PC-3 (cell line): ENCODE results near the gene CCDC80. TPM values are rescaled to one million over a fixed set of nuclear protein-coding genes. Genes with fewer than 3 reads are reported as not detected.
A peak's percentile ranks its signal among the peaks of the same experiment; 100 is the strongest.

Source experiments
- ATAC-seq: fragments of 200-7000 bp; cut with Tn5 transposase; 2 replicates; pipeline ENCODE4 v1.9.1; 2020; ENCODE audit warnings: mild to moderate bottlenecking, moderate library complexity
- BruUV-seq: library from RNA; stranded (reverse); fragments of 400-500 nt; replicated peaks from 2 replicates; lab custom pipeline; 2021; lab: Mats Ljungman, UMichigan
- CTCF ChIA-PET: fragments of 300-600 bp; sonication (Branson Sonifier 250); formaldehyde crosslinking; loops from one replicate; lab custom pipeline; 2022; ENCODE audit warnings: antibody characterized with exemption; lab: Charles Lee
- POLR2A ChIA-PET: fragments of 300-600 bp; sonication (Branson Sonifier 250); formaldehyde crosslinking; loops from one replicate; lab custom pipeline; 2022; ENCODE audit warnings: antibody characterized with exemption; ENCODE audit not compliant: unreplicated experiment; lab: Charles Lee
- DNase-seq: peaks from one replicate; pipeline ENCODE4 v3.0.0-alpha.2; 2015
- H2AFZ ChIP-seq: fragments of 300-600 bp; sonication (generic); 2 replicates; pipeline ENCODE4 v1.6.0; 2016; ENCODE audit warnings: antibody characterized with exemption, low read length
- H3F3A ChIP-seq: fragments of 300-600 bp; sonication (generic); one replicate; pipeline ENCODE4 v1.6.0; 2017; ENCODE audit warnings: antibody characterized with exemption, low read length, control low read depth, mild to moderate bottlenecking; ENCODE audit not compliant: unreplicated experiment
- H3K27ac ChIP-seq: fragments of 300-600 bp; sonication (generic); 2 replicates; pipeline ENCODE4 v1.5.1; 2016; ENCODE audit warnings: mild to moderate bottlenecking, low read length
- H3K27me3 ChIP-seq: fragments of 300-600 bp; sonication (generic); 2 replicates; pipeline ENCODE4 v1.6.1; 2016; ENCODE audit warnings: low read length, mixed read lengths
- H3K36me3 ChIP-seq: fragments of 300-600 bp; sonication (generic); 2 replicates; pipeline ENCODE4 v1.6.1; 2016; ENCODE audit warnings: low read depth, mixed run types, low read length, mixed read lengths
- H3K4me1 ChIP-seq: fragments of 300-600 bp; sonication (generic); 2 replicates; pipeline ENCODE4 v1.5.1; 2016; ENCODE audit warnings: low read length; ENCODE audit not compliant: insufficient read depth
- H3K4me2 ChIP-seq: fragments of 300-600 bp; sonication (generic); 2 replicates; pipeline ENCODE4 v1.6.0; 2016; ENCODE audit warnings: low read length
- H3K4me3 ChIP-seq: fragments of 300-600 bp; sonication (generic); 2 replicates; pipeline ENCODE4 v1.5.1; 2016; ENCODE audit warnings: mild to moderate bottlenecking, low read length, mixed read lengths
- H3K79me2 ChIP-seq: fragments of 300-600 bp; sonication (generic); 2 replicates; pipeline ENCODE4 v1.6.1; 2017; ENCODE audit warnings: low read length, mixed read lengths
- H3K9ac ChIP-seq: fragments of 300-600 bp; sonication (generic); 2 replicates; pipeline ENCODE4 v1.6.0; 2016; ENCODE audit warnings: mild to moderate bottlenecking, low read length
- H3K9me2 ChIP-seq: fragments of 300-600 bp; sonication (generic); replicated peaks from 2 replicates; pipeline ENCODE4 v1.6.1; 2016; ENCODE audit warnings: mixed run types, low read length, mixed read lengths
- H3K9me3 ChIP-seq: fragments of 300-600 bp; sonication (generic); 2 replicates; pipeline ENCODE4 v1.6.1; 2016; ENCODE audit warnings: low read length, mixed read lengths
- H4K20me1 ChIP-seq: fragments of 300-600 bp; sonication (generic); 2 replicates; pipeline ENCODE4 v1.6.1; 2016; ENCODE audit warnings: low read length, mixed read lengths
- CTCF ChIP-seq: fragments of 300-600 bp; sonication (generic); conservative IDR thresholded peaks from 2 replicates; pipeline ENCODE4 v1.5.1; 2017; ENCODE audit warnings: antibody characterized with exemption, low read depth, mild to moderate bottlenecking, low read length
- EZH2 ChIP-seq: fragments of 300-600 bp; sonication (generic); IDR thresholded peaks from one replicate; pipeline ENCODE4 v1.6.1; 2017; ENCODE audit warnings: antibody characterized with exemption, mild to moderate bottlenecking, low read length; ENCODE audit not compliant: unreplicated experiment
- EZH2phosphoT487 ChIP-seq: fragments of 300-600 bp; sonication (generic); IDR thresholded peaks from 2 replicates; pipeline ENCODE4 v1.6.1; 2018; ENCODE audit warnings: mild to moderate bottlenecking, antibody characterized with exemption, low read length, borderline replicate concordance
- intact Hi-C: fragments of 100-400 bp; cut with micrococcal nuclease; formaldehyde crosslinking; loops from 2 replicates; pipeline ENCODE4 v1.9.0; 2023
- total RNA-seq: library from RNA; depleted of rRNA; stranded (reverse); fragments of >200 nt; gene quantifications from 2 replicates; pipeline ENCODE4 v1.2.3, GENCODE V29; 2014

The CCDC80 gene
- total RNA-seq, 1 experiment from 2014 or later: 17.0 TPM

- TF ChIP-seq EZH2 (no peak), EZH2phosphoT487 (no peak), CTCF (no peak)
- Histone ChIP-seq H3K9me2 (0 out of 2 replicates have a peak, but pooled peaks cover 3% of the 10 kb centered on the region), H3K4me3 (no peak overlapping the region), H3K4me2 (no peak overlapping the region), H2AFZ (no peak overlapping the region), H4K20me1 (no peaks in the 10 kb centered on the region), H3K9me3 (no peaks in the 10 kb centered on the region), H3F3A (peaks cover 10% of the 10 kb centered on the region), H3K27me3 (no peaks in the 10 kb centered on the region), H3K4me1 (peaks cover 56% of the 10 kb centered on the region), H3K79me2 (no peaks in the 10 kb centered on the region), H3K36me3 (no peaks in the 10 kb centered on the region), H3K27ac (peak overlapping the region; percentile 8; the same call in 1 of the 2 replicates), H3K9ac (no peak overlapping the region)
- ChIA-PET CTCF (no interaction called here), POLR2A (no interaction called here)
- intact Hi-C loops: no loop called here
- ATAC-seq: no peak
- no TSS peak for BruUV-seq
- peak; percentile 42 for DNase-seq
These were observed 15.1 kb upstream of the CCDC80 start for GRCh38 chr3:112656043-112656442.

DNA sequence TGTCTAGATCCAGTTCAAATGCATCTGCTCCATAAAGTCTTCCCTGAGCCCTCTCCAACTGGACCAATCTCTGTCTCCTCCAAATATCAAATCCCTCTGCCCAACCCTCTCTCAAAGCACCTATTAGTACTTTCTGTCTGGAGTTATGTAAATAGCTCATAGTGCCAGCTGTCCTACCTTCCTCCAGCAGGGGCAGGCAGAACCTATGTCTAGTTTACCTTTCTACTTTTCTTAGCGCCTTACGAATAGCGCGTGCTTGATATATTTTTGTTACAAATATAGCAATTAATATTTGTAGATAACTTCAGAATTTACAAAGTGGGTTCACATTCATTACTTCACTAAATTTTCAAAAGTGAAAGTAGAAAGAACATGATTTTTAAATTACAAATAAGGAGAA, 14.0 kb upstream of the CCDC80 start:
- H3K79me2 ChIP-seq: no peaks in the 10 kb centered on the region
- H3K36me3 ChIP-seq: no peaks in the 10 kb centered on the region
- DNase-seq (no peak), ATAC-seq (no peak)
- H3K9me3 ChIP-seq: no peaks in the 10 kb centered on the region
- peaks cover 10% of the 10 kb centered on the region for H3F3A ChIP-seq
- H3K27ac ChIP-seq: 0 out of 2 replicates have a peak overlapping the region, but pooled peaks have one; percentile 56
- H3K4me2 ChIP-seq: peak overlapping the region; percentile 74; the same call in 1 of the 2 replicates
- 0 out of 2 replicates have a peak overlapping the region, but pooled peaks have one; percentile 5 for H2AFZ ChIP-seq
- H3K4me1 ChIP-seq: peaks cover 56% of the 10 kb centered on the region
- intact Hi-C loops: no loop called here
- no peak overlapping the region for H3K9ac ChIP-seq
- 0 out of 2 replicates have a peak, but pooled peaks cover 3% of the 10 kb centered on the region for H3K9me2 ChIP-seq
- POLR2A ChIA-PET: no interaction called here
- BruUV-seq: no TSS peak
- H3K4me3 ChIP-seq: no peak overlapping the region
- no peaks in the 10 kb centered on the region for H3K27me3 ChIP-seq
- CTCF ChIA-PET: interaction anchor here (1.0 to 1.4 kb wide), 2 partner anchors 34 to 159 kb away, joined by 3 read pairs; no protein-coding TSS in a partner anchor
- H4K20me1 ChIP-seq: no peaks in the 10 kb centered on the region
- TF ChIP-seq EZH2phosphoT487 (no peak), CTCF (peak; percentile 45)

GRCh38 chr3:112654492-112654891, 13.5 kb upstream of the CCDC80 start:
- 0 out of 2 replicates have a peak, but pooled peaks cover 3% of the 10 kb centered on the region for H3K9me2 ChIP-seq
- ATAC-seq: no peak
- no peaks in the 10 kb centered on the region for H4K20me1 ChIP-seq
- no peak overlapping the region for H3K9ac ChIP-seq
- peaks cover 61% of the 10 kb centered on the region for H3K4me1 ChIP-seq
- no peak for TF ChIP-seq CTCF
- TF ChIP-seq EZH2: no peak
- TF ChIP-seq EZH2phosphoT487: no peak
- H2AFZ ChIP-seq: 0 out of 2 replicates have a peak overlapping the region, but pooled peaks have one; percentile 5
- no peaks in the 10 kb centered on the region for H3K9me3 ChIP-seq
- H3F3A ChIP-seq: peaks cover 10% of the 10 kb centered on the region
- peak; percentile 31 for DNase-seq
- H3K27me3 ChIP-seq: no peaks in the 10 kb centered on the region
- peak overlapping the region; percentile 74 for H3K4me2 ChIP-seq
- H3K27ac ChIP-seq: peak overlapping the region; percentile 56
- no TSS peak for BruUV-seq
- intact Hi-C loops: no loop called here
- no peak overlapping the region for H3K4me3 ChIP-seq
- no peaks in the 10 kb centered on the region for H3K36me3 ChIP-seq
- H3K79me2 ChIP-seq: no peaks in the 10 kb centered on the region
- ChIA-PET CTCF (interaction anchor here (1.0 to 1.4 kb wide), 2 partner anchors 34 to 160 kb away, joined by 3 read pairs; no protein-coding TSS in a partner anchor), POLR2A (no interaction called here)
